Ovary (tissue), 9 donors: ENCODE measurements around the gene FRMD4A. TPM values are rescaled to one million over a fixed set of nuclear protein-coding genes. Genes with fewer than 3 reads are reported as not detected.
"Not testable (repeated sequence)": the region's sequence is repeated elsewhere in the genome, so short reads cannot be mapped to it uniquely, and the experiment has no call there.

Experiments used
- DNase-seq, 5 donors: peaks; one replicate each; pipeline ENCODE4 v3.0.0-alpha.2; 2019 to 2020
- H3K27ac ChIP-seq, 2 donors: fragments of 200-600 bp; one replicate each; pipeline versions ENCODE4 v1.5.1 to v1.8.0; 2019 to 2022
- H3K27me3 ChIP-seq: fragments of 200-600 bp; one replicate; pipeline ENCODE4 v1.8.0; 2022
- H3K36me3 ChIP-seq: fragments of 200-600 bp; sonication (generic); one replicate; pipeline ENCODE4 v1.5.1; 2019
- H3K4me1 ChIP-seq: one replicate; pipeline ENCODE4 v1.8.1; 2013; ENCODE audit warnings: mild to moderate bottlenecking, moderate library complexity; ENCODE audit not compliant: insufficient read depth
- H3K4me3 ChIP-seq: fragments of 200-600 bp; sonication (generic); one replicate; pipeline ENCODE4 v1.5.1; 2017
- H3K9me3 ChIP-seq, 2 donors: fragments of 200-600 bp in 1 of 2; sonication (generic) in 1 of 2; one replicate each; pipeline versions ENCODE4 v1.5.1 to v1.8.1; 2013 to 2019; ENCODE audit warnings: mild to moderate bottlenecking in 1 of 2, moderate library complexity in 1 of 2
- CTCF ChIP-seq, 3 donors: fragments of 450-650 bp in 2 of 3; fragments of 200-600 bp in 1 of 3; IDR thresholded peaks; one replicate each; pipeline versions ENCODE4 v1.5.1 to v1.8.0; 2016 to 2022; ENCODE audit warnings: antibody characterized with exemption in 3 of 3, mild to moderate bottlenecking in 1 of 3
- EP300 ChIP-seq: sonication (generic); formaldehyde crosslinking; IDR thresholded peaks from one replicate; pipeline ENCODE4 v1.6.1; 2017; ENCODE audit warnings: antibody characterized with exemption
- POLR2A ChIP-seq: fragments of 450-650 bp; IDR thresholded peaks from one replicate; pipeline ENCODE4 v1.6.1; 2017; ENCODE audit warnings: antibody characterized with exemption, mild to moderate bottlenecking, moderate library complexity
- WGBS, 3 donors: extraction: QIAGEN DNeasy Blood & Tissue Kit in 1 of 3; methylation state at CpG; one replicate each; pipeline versions ENCODE4 v1.1.5 to v1.1.7; 2013 to 2017; 5-methylcytosine and 5-hydroxymethylcytosine counted together
- intact Hi-C, 4 donors: fragments of 100-400 bp; cut with DNase I; formaldehyde crosslinking; loops; one replicate each; pipeline versions ENCODE4 v1.11.0 to v1.15.1; 2022 to 2023
- polyA plus RNA-seq, 2 donors: library from polyadenylated mRNA; stranded (reverse); fragments of 200-250 nt in 1 of 2; fragments of 350-450 nt in 1 of 2; fragmentation: Illumina TruSeq in 1 of 2; extraction: RNeasy Lipid Tissue Mini Kit (QIAGEN cat#74804) in 1 of 2; gene quantifications; one replicate each; pipeline ENCODE4 v1.2.3, GENCODE V29; 2013 to 2014
- total RNA-seq, 7 donors: library from RNA; depleted of rRNA in 2 of 7; stranded (reverse); fragments of >200 nt in 2 of 7; fragmentation: NEBNext Ultra II Directional in 3 of 7; extraction: Animal tissue kit (Norgen Biotek cat#: 25700) in 3 of 7; gene quantifications; one replicate each; pipeline versions ENCODE4 v1.1.0 to v1.2.4, GENCODE V29; 2016 to 2023
- donor health status: DM: no; HTN: no; CAD: no; lungs with moderate emphysema.
- donor health status: DM: no; HTN: no; CAD: no.
- donor health status: Bipolar disorder and iron deficiency.
- donor health status: DM: yes; HTN: yes; CAD: no.
- donor health status: DM: no; HTN: no; CAD: no.
- donor health status: DM: yes; HTN: yes; CAD: no.

The FRMD4A gene
- total and polyA plus RNA-seq, 9 donors = 5.5 to 24.7 (median 11.3) TPM

GRCh38 chr10:14050598-14050997 lies 280.1 kb downstream of the FRMD4A start:
- TF ChIP-seq CTCF (IDR thresholded peaks at IDR 0.05) (no peak), POLR2A (no peak), EP300 (no peak)
- intact Hi-C loops = no loop called here
- Histone ChIP-seq H3K27me3 (no peaks in the 10 kb centered on the region), H3K36me3 (no peaks in the 10 kb centered on the region), H3K9me3 (no peaks in the 10 kb centered on the region), H3K4me3 (no peak overlapping the region), H3K4me1 (no peaks in the 10 kb centered on the region), H3K27ac (no peak overlapping the region)
- WGBS, 3 donors = 92 to 95% (median 93%) methylated on average over 4 of the region's 4 CpGs
- DNase-seq = no peak

GRCh38 chr10:14048930-14049613 lies 281.7 kb downstream of the FRMD4A start:
- no peak for DNase-seq
- no peaks in the 10 kb centered on the region for H3K9me3 ChIP-seq
- H3K27ac ChIP-seq = no peak overlapping the region
- intact Hi-C loops = no loop called here
- 70 to 72% (median 72%) methylated on average over 6 of the region's 6 CpGs for WGBS, 3 donors
- no peaks in the 10 kb centered on the region for H3K4me1 ChIP-seq
- H3K36me3 ChIP-seq = no peaks in the 10 kb centered on the region
- TF ChIP-seq POLR2A = no peak
- TF ChIP-seq EP300 = no peak
- no peak for TF ChIP-seq CTCF (IDR thresholded peaks at IDR 0.05)
- H3K4me3 ChIP-seq = no peak overlapping the region
- H3K27me3 ChIP-seq = no peaks in the 10 kb centered on the region

GRCh38 chr10:14047431-14047830 lies 283.3 kb downstream of the FRMD4A start:
- no peak overlapping the region for H3K27ac ChIP-seq
- TF ChIP-seq EP300 (no peak), POLR2A (no peak), CTCF (IDR thresholded peaks at IDR 0.05) (no peak)
- H3K4me3 ChIP-seq = no peak overlapping the region
- no peaks in the 10 kb centered on the region for H3K4me1 ChIP-seq
- no peak for DNase-seq
- H3K9me3 ChIP-seq = no peaks in the 10 kb centered on the region
- intact Hi-C loops = no loop called here
- WGBS, 3 donors = 82 to 90% (median 87%) methylated on average over 2 of the region's 2 CpGs
- H3K27me3 ChIP-seq = no peaks in the 10 kb centered on the region
- H3K36me3 ChIP-seq = no peaks in the 10 kb centered on the region

DNA sequence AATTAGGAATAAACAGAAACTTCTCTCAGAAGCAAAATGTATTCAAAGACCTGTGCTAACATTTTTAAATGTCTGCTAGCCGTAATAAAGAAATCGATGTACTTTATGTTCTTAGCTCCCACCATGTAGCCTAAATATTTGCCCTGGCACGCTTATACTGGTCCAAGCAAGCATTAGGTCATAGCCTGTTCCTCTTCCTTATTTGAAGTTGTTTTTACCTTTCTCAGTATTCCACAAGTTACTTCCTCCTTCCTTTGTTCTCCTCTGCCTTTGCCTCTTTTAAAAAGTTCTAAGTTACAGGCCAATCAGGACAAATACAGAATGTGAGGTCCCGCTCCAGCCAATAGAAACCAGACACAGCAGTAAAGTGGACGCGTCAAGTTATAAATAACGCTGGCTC lies 288.7 kb downstream of the FRMD4A start:
- WGBS, 3 donors = 84 to 92% (median 90%) methylated on average over 7 of the region's 7 CpGs
- H3K27me3 ChIP-seq, H3K36me3 ChIP-seq, intact Hi-C loops, H3K27ac ChIP-seq, DNase-seq, H3K9me3 ChIP-seq, H3K4me1 ChIP-seq, H3K4me3 ChIP-seq: not testable (repeated sequence)

DNA sequence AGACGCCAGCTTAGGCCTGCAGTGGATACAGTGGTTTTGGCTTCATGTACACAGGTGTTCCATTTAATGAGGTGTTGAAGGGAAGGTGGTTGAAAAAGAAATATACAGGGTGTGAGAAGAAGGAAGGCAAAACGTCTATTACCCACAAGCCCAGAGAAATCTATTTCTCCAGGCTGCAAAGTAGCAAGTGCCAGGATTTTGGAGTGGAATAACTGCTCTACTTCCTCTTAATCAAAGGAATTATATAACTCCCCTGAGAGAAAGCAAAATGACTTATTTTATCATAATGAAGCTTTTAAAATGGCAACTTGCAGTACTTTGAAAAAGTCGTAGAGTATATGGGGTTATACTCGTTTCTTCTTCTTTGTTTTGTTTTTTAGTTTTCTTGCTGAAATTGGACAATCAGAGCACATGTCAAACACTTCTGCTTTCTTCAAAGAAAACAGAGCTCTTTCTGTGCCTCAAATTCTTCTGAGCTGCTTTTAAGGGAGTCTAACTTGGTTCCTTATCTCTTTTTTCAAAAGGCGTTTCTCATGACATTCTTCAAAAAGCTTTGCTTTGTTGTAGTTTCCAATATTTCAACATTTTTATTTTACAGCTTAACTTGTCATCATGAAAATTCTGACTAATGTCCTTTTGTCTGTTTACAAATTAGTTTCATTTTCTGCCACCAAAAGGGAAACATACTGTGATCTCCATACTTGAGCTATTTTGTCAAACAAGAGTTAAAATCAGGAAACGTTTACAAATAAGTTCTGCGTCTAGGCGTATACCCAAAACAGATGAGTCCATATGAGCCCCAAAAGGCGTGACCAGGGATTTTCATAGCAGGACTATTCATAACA lies 289.7 kb downstream of the FRMD4A start:
- TF ChIP-seq EP300 = no peak
- no peak for TF ChIP-seq CTCF (IDR thresholded peaks at IDR 0.05)
- TF ChIP-seq POLR2A = no peak
- H3K4me3 ChIP-seq = no peak overlapping the region
- H3K4me1 ChIP-seq = peaks cover 3% of the 10 kb centered on the region
- H3K27ac ChIP-seq = no peak overlapping the region
- no peaks in the 10 kb centered on the region for H3K27me3 ChIP-seq
- no peaks in the 10 kb centered on the region for H3K36me3 ChIP-seq
- no peaks in the 10 kb centered on the region for H3K9me3 ChIP-seq
- DNase-seq = no peak
- 14 to 18% (median 15%) methylated on average over 9 of the region's 9 CpGs for WGBS, 3 donors
- intact Hi-C loops = no loop called here
